Cardiac septum (tissue), 1 donor: ENCODE results near the gene SYT1. TPM values are rescaled to one million over a fixed set of nuclear protein-coding genes. Genes with fewer than 3 reads are reported as not detected.

ENCODE experiments used
- DNase-seq: peaks from one replicate; pipeline ENCODE4 v3.0.0-alpha.2; 2020; ENCODE audit warnings: low spot score
- intact Hi-C: fragments of 100-400 bp; cut with DNase I; formaldehyde crosslinking; loops from one replicate; pipeline ENCODE4 v1.14.0; 2022
- total RNA-seq: library from RNA; stranded (reverse); fragmentation: NEBNext Ultra II Directional; extraction: Animal tissue kit (Norgen Biotek cat#: 25700); gene quantifications from one replicate; pipeline ENCODE4 v1.2.1, GENCODE V29; 2021
- donor health status: DM: no; HTN: no; CAD: no.

Gene SYT1
- total RNA-seq, 1 donor from 2014 or later: not detected

- intact Hi-C loops: no loop called here
- DNase-seq: no peak
Observed at GRCh38 chr12:79360286-79360685, 495.7 kb downstream of the SYT1 start.

- DNase-seq: no peak
- intact Hi-C loops: no loop called here
Observed at GRCh38 chr12:79360936-79361335, 496.4 kb downstream of the SYT1 start.

- DNase-seq: no peak
- intact Hi-C loops: no loop called here
Observed at GRCh38 chr12:79364197-79364596, 499.6 kb downstream of the SYT1 start.

GRCh38 chr12:79366374-79366773 is 501.8 kb downstream of the SYT1 start:
- intact Hi-C loops: no loop called here
- no peak for DNase-seq

- no peak for DNase-seq
- intact Hi-C loops: no loop called here
Observed at GRCh38 chr12:79367032-79367589, 502.5 kb downstream of the SYT1 start.

GRCh38 chr12:79370021-79370420 is 505.4 kb downstream of the SYT1 start:
- DNase-seq: no peak
- intact Hi-C loops: no loop called here

GRCh38 chr12:79371226-79371625 is 506.7 kb downstream of the SYT1 start:
- no peak for DNase-seq
- intact Hi-C loops: no loop called here

GRCh38 chr12:79373896-79374499 is 509.4 kb downstream of the SYT1 start:
- DNase-seq: no peak
- intact Hi-C loops: no loop called here

- intact Hi-C loops: no loop called here
- DNase-seq: no peak
Observed at GRCh38 chr12:79374545-79374944, 510.0 kb downstream of the SYT1 start.

GRCh38 chr12:79375050-79375449 is 510.5 kb downstream of the SYT1 start:
- no peak for DNase-seq
- intact Hi-C loops: no loop called here

- intact Hi-C loops: no loop called here
- DNase-seq: no peak
Observed at GRCh38 chr12:79378496-79378895, 513.9 kb downstream of the SYT1 start.

GRCh38 chr12:79380402-79380801 is 515.8 kb downstream of the SYT1 start:
- intact Hi-C loops: no loop called here

GRCh38 chr12:79381248-79382208 is 517.0 kb downstream of the SYT1 start:
- intact Hi-C loops: no loop called here
- DNase-seq: no peak

More at GRCh38 chr12:79380402-79380801, 515.8 kb downstream of the SYT1 start:
- DNase-seq: no peak

- DNase-seq: no peak
- intact Hi-C loops: no loop called here
Observed at GRCh38 chr12:79384551-79384950, 520.0 kb downstream of the SYT1 start.

- no peak for DNase-seq
- intact Hi-C loops: no loop called here
Observed at GRCh38 chr12:79388011-79388410, 523.4 kb downstream of the SYT1 start.

GRCh38 chr12:79393842-79394241 is 529.3 kb downstream of the SYT1 start:
- intact Hi-C loops: no loop called here
- no peak for DNase-seq

- intact Hi-C loops: no loop called here
Observed at GRCh38 chr12:79397609-79398008, 533.0 kb downstream of the SYT1 start.

GRCh38 chr12:79400481-79400880 is 535.9 kb downstream of the SYT1 start:
- intact Hi-C loops: no loop called here
- DNase-seq: no peak

More at GRCh38 chr12:79397609-79398008, 533.0 kb downstream of the SYT1 start:
- no peak for DNase-seq

GRCh38 chr12:79402606-79403005 is 538.0 kb downstream of the SYT1 start:
- intact Hi-C loops: no loop called here
- DNase-seq: no peak

- intact Hi-C loops: no loop called here
- no peak for DNase-seq
Observed at GRCh38 chr12:79406993-79407392, 542.4 kb downstream of the SYT1 start.
